Measurements from ENCODE around the gene CHAC2.
"Not testable (repeated sequence)": the region's sequence is repeated elsewhere in the genome, so short reads cannot be mapped to it uniquely, and the experiment has no call there.

The CHAC2 gene

DNA sequence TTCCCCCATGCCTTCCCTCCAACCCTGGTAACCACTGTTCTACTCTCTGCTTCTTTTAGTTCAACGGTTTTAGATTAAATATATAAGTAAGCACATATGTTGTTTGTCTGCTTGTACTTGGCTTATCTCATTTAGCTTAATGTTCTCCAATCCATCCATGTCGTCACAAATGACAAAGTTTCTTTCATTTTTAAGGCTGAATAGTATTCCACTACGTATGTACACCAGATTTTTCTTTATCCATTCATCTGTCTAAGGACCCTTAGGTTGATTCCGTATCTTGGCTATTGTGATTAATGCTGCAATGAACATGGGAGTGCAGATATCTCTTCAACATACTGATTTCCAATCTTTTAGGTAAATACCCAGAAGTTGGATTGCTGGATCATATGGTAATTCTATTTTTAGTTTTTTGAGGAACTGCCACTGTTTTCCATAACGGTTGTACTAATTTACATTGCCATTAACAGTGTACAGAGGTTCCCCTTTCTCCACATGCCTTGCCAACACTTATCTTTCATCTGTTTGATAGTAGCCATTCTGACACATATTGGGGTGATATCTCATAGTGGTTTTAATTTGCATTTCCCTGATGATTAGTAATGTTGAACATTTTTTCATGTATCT, 11.0 kb downstream of the CHAC2 start:
- no peak for DNase-seq (ENCODE audit: low read depth)

DNA sequence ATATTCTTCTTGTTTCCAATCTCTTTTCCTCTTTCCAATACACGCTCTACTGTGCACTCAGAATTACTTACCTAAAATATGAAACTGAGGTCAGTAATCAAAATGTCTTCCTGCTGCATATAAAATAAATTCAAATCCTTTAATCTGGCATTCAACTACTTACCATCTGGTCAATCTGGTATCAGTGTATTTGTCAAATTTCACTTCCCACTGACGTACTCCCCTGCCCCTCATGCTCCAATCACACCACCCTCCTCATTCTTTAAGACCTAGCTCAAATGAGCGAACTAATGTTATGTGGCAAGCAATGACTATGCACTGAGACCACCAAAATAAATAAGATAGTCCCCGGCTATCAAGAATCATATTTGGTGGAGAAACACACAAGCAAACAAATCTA, 12.5 kb downstream of the CHAC2 start:
- DNase-seq (ENCODE audit: low read depth): no peak

DNA sequence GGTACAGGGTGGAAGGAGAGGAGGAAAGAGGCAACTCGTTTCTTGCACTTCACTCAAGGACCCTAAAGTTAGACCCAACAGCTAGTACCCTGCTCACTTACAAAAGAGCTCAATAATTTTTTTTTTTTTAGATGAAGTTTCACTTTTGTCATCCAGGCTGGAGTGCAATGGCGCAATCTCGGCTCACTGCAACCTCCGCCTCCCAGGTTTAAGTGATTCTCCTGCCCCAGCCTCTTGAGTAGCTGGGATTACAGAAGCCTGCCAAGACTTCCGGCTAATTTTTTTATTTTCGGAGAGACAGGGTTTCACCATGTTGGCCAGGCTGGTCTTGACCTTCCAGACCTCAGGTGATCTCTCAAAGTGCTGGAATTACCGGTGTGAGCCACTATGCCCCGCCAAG, 15.1 kb downstream of the CHAC2 start:
- DNase-seq (ENCODE audit: low read depth): no peak

DNA sequence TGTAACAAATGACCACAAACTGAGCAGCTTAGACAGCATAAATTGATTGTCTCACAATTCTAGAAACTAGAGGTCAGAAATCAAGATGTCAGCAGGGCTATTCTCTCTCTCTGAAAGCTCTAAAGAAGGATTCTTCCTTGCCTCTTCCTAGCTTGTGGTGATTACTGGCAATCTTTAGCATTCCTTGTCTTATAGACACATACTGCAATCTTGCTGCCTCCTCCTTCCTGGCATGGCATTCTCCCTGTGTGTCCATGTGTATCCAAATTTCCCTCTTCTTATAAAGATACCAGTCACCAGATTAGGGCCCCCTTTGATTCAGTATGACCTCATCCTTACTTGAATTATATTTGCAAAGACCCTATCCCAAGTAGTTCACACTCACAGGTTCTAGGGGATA, 16.8 kb downstream of the CHAC2 start:
- DNase-seq (ENCODE audit: low read depth): peak; percentile 7

DNA sequence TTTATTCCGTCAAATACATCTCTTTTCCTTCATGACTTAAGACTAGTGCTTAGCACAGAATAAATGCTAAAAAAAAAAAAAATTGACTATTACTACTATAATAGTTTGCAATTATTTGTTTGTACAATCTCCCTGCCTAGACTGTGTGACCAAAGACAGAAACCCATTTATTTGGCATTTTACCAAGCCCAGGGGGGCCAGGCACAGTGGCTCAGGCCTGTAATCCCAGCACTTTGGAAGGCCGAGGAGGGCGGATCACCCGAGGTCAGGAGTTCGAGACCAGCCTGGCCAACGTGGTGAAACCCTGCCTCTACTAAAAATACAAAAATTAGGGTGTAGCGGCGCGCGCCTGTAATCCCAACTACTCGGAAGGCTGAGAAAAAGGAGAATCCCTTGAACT, 17.8 kb downstream of the CHAC2 start:
- no peak for DNase-seq (ENCODE audit: low read depth)

DNA sequence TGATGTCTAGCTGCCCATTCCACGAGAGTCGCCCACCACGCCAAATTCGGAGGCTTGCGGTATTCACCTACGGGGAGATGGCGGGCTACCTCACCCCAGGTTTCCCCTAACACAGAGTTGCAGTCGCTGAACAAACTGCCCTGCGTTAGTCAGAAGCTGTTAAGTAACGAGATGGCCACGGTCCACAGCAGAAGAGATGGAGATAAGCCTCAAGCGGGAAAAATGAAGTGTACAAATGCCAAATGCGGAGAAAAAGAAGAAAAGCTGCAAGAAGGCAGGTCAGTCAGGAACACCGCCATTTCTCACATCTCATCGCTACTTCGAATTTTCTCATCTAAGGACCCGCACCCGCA, 18.7 kb downstream of the CHAC2 start:
- DNase-seq (ENCODE audit: low read depth): peak; percentile 17

DNA sequence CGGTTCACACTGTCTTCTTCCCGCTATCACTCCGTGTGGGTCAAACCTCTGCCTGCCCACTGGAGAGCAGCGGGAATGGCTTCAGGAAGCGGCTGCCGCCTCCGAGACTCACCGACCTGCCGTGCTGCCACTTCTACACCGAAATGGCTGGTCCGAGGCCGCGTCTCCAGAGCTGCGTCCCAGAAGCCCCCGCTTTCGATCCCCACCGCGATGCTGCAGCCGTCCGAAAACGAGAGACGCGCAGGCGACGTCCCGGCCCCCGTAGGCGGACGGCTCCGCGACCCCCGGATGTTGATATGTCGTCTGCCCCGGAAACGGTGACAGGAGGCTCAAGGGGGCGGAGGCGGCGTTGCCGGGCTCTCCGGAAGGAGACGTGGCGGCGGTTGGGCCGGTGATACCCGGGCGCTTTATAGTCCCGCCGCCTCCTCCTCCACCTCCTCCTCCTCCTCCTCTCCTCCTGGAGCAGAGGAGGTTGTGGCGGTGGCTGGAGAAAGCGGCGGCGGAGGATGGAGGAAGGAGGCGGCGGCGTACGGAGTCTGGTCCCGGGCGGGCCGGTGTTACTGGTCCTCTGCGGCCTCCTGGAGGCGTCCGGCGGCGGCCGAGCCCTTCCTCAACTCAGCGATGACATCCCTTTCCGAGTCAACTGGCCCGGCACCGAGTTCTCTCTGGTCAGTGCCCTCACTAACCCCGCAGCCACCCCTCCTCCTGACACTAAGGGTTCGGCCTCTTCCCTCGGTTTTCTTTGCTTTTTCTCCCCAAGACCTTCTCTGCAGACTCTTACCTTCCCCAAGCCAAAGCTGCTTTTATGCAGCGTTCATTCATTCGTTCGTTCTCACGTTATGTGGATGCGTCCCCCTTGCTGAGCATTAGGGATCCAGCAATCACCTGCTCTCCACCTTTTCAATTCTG, 19.4 kb downstream of the CHAC2 start, which contains the start of the genes ASB3 and ERLEC1:
TSS of gene ASB3 (minus strand) at position 249 of the 909 bp plus-strand sequence. CDS start 21,381 bp downstream, outside the sequence.
TSS of gene ERLEC1 (plus strand) at position 340 of the 909 bp plus-strand sequence. CDS start at position 507, 167 bp downstream.
- peak; percentile 85 for DNase-seq (ENCODE audit: low read depth)

DNA sequence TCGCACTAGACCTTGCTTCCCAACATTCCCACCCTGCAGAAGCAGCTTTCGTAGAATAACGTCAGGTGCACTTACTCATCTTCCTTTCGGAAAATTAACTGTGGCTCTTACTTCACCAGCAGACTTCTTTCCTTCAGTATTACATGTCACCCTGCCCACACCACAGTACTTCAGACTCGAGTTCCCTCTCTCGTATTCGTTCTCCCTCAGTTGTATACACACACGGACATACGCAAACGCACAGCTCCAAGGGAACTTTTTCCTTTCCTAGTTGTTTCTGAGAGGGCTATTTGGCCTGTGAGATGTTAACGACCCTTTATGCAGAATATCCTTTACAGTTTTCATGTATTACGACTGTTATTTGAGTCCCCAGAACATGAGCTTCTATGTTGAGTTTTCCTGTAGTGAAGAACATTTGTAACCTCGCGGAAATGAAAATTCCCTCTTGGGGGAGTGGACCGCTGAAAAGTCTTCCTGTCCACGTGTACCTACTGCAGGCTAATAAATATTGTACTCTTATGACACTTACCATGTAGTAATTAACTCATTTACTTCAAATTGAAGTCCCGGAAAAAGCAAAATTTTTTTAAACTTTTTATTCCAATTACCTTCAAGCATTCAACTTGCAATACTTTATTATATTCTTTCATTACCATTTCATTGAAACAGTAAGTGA, 20.1 kb downstream of the CHAC2 start:
- peak; percentile 11 for DNase-seq (ENCODE audit: low read depth)

DNA sequence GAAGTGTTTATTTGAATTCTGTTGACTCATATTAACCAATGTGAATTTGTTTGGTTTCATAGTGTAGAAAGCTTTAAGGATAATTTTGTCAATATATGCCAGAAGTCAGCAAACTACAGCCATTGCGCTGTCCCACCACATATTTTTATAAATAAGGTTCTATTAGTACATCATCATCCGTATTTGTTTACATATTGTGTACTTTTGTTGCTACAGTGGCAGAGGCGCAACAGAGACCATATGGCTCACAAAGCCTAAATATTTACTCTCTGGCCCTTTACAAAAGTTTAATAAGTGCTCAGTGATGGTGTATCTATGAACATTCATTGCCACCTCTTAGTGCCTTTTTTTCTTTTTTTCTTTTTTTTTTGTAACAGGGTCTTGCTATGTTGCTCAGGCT, 25.7 kb downstream of the CHAC2 start:
- peak; percentile 47 for DNase-seq (ENCODE audit: low read depth)

DNA sequence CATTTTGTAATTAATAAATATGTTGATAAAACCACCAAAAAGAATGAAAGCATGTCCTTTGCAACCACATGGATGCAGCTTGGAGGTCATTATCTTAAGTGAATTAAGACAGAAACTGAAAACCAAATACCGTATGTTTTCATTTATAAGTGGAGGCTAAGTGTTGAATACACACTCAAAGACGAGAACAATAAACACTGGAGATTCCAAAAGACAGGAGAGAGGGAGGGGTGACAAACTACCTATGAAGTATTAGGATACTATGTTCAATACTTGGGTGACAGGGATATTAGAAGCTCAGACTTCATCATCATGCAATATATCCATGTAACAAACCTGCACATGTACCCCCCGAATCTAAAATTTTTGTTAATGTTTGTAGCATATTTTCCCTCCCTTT, 26.2 kb downstream of the CHAC2 start:
- no peak for DNase-seq (ENCODE audit: low read depth)

DNA sequence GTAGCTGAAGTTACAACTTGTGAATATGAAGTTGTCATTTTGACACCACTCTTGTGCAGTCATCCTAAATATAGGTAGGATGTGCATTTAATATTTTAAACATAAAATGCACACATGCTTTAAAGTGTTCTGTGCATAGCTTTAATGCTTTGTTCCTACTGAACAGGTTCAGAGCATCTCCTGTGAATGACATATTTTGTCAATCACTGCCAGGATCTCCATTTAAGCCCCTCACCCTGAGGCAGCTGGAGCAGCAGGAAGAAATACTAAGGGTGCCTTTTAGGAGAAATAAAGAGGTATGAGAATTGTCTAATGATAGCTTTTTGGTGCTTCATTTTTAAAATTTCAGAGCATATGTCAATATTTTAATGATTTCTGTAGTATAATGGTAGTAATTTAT, 33.9 kb downstream of the CHAC2 start:
- no peak for DNase-seq (ENCODE audit: low read depth)

DNA sequence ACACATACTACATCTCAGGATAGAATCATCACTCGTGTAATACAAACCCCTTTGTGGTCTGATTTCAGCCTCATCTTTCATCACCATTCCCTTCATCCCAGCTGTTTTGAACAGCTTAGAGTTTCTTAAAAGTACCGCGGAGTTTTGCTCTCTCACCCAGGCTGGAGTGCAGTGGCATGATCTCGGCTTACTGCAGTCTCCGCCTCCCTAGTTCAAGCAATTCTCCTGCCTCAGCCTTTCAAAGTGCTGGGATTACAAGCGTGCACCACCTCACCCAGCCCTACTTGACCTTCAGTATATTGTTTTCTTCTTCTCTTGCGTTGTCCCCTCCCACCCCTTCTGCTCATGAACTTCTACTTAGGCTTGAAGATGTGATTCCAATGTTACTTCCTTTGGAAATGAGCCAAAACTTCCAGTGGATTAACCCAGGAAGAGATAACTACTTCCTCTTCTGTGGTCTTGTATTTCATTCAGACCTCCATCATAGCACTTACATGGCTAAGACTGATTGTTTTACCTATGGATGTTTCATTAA, 35.1 kb downstream of the CHAC2 start:
- DNase-seq (ENCODE audit: low read depth): no peak

DNA sequence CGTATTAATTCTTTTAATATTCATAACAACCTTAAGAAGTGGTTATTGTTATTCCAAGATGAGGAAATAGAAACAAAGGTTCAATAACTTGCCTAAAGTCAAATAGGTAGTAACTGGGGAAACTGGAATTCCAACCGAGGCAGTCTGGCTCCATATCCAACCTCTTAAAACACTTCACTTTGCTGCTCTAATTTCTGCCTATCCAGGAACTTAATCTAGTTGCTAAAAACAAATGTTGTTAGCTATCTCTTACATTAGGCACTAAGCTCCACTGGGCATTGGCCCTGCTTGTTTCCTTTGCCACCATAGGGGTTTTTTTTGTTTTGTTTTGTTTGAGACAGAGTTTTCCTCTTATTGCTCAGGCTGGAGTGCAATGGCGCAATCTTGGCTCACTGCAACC, 44.0 kb downstream of the CHAC2 start:
- no peak for DNase-seq (ENCODE audit: low read depth)

DNA sequence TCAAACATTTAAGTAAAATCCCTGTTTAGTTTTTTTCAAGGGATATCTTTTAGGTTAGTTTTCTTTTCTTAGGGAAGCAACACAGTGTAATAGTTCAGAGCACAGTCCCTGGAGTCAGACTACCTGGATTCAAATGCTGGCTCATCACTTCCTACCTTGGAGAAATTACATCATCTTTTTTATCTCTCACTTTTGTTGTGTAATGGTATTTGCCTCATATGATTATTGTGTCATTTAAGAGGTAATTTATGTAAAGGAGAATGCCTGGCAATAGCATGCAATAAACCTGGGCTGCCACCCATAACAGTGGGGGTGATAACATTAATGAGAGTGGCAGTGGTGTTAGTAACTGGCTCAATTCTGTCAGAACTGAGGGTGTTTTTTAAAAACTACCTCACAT, 45.5 kb downstream of the CHAC2 start:
- DNase-seq (ENCODE audit: low read depth): no peak

DNA sequence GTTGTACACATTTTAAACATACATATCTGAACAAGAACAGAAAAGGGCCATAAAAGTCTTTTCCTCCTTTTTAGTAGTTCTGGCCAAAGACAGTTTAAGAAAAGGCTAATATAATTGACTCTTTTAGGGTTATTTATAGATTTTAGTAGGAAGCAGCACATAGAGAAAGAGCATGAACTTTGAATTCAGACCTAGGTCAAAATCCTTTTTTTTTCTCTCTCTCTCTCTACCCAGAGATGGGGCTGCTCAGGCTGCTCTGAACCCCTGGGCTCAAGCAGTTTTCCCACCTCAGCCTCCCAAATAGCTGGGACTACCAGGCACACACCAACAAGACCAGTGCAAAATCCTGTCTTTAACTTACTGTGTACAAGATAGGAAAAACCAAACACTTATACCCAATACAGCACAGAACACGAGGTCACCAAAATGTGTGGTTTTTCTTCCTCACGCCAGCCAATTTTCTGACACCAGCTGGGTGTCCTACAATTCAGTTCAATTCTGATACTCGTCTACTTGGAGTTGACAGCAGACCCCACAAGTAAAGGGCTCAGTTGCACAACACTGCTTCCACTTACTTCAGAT, 51.3 kb downstream of the CHAC2 start:
- no peak for DNase-seq (ENCODE audit: low read depth)

DNA sequence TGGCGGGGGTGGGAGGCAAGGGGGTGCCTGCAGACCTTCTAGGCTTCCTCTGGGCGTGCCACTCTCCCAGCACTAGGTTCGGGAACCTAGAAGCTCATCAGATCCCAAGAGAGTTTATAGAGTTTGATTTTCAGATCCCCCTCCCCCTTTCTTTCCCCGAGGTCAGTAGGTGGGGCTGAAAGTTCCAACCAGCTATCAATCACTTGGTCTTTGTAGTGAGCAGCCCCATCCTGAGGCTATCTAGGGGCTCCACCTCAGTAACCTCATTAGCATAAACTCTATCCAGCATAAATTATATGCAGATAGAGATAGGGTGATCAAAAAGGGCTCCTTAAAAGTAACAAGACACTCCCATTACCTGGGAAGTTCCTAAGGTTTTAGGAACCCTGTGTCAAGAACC, 52.0 kb downstream of the CHAC2 start:
- DNase-seq (ENCODE audit: low read depth): no peak

DNA sequence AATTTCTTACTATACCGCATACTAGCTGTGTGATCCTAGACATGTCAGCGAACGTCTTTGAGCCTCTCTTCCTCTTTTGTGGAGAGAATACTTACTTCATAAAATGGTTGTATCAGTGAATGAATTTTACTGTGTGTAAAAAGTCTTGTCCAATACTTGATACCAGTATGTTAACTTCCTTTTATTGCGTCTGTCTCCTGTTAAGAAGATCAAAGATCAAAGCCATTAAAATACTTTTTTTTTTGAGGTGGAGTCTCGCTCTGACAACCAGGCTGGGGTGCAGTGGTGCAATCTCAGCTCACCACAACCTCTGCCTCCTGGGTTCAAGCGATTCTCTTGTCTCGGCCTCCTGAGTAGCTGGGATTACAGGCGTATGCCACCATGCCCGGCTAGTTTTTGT, 52.4 kb downstream of the CHAC2 start:
- DNase-seq (ENCODE audit: low read depth): no peak

DNA sequence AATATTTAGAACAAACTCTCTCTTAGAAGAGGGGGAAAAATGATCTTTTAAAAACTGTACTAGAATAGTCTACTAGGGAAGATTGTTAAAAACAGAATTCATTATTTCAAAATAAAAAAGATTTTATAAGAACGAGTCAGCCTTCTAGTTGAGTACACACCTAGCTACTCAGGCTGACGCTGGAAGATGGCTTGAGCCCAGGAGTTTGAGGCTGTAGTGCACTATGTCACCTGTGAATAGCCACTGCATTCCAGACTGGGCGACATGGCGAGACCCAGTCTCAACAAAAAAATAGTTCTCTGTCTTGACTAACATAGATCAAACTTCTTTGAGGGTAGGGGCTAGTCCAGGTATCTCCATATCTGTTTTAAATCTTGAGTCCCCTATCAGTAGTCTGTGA, 53.1 kb downstream of the CHAC2 start:
- DNase-seq (ENCODE audit: low read depth): no peak

DNA sequence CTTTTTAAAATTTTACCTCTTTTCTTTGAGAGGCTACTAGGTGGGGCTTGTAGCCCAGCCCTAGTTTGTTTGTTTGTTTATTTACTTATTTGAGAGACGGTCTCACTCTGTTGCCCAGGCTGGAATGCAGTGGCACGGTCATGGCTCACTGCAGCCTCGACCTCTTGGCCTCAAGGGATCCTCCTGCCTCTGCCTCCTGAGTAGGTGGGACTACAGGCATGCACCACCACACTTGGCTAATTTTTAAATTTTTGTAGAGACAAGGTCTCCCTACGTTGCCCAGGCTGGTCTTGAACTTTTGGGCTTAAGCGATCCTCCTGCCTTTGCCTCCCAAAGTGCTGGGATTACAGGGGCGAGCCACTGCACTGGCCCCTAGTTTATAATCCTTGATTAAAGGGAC, 54.2 kb downstream of the CHAC2 start:
- DNase-seq (ENCODE audit: low read depth): no peak

DNA sequence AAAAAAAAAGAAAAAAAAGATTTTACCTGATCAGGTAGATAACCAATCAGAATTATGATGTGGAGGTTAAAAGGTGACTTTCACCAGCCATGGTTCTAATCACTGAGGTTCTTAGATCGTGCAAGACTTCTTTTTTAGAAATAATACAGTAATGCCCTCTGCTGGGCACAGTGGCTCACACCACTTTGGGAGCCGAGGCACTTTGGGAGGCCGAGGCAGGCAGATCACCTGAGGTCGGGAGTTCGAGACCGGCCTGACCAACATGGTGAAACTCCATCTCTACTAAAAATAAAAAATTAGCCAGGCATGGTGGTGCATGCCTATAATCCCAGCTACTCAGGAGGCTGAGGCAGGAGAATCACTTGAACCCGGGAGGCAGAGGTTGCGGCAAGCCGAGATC, 56.0 kb downstream of the CHAC2 start:
- DNase-seq (ENCODE audit: low read depth): not testable (repeated sequence)

Data from fibroblast of gingiva (primary cell).